DOHH2 (cell line): ENCODE measurements around the gene ETS1.

ENCODE experiments used
- CTCF ChIP-seq: fragments of 200-600 bp; sonication (generic); IDR thresholded peaks from one replicate; pipeline ENCODE4 v1.5.1; 2014; ENCODE audit warnings: antibody characterized with exemption, mild to moderate bottlenecking, low read depth, low read length; ENCODE audit not compliant: poor library complexity, severe bottlenecking
- EZH2phosphoT487 ChIP-seq: fragments of 200-600 bp; sonication (generic); IDR thresholded peaks from 2 replicates; pipeline ENCODE4 v1.6.1; 2017; ENCODE audit warnings: borderline replicate concordance, mild to moderate bottlenecking, antibody characterized with exemption, low read length, moderate library complexity, mixed read lengths

- TF ChIP-seq CTCF = no peak
- no peak for TF ChIP-seq EZH2phosphoT487
Measured at GRCh38 chr11:128598506-128599150, 11.3 kb upstream of the ETS1 start.
